Nephron (organoid): ENCODE measurements around the gene DCAF12.
A peak's percentile ranks its signal among the peaks of the same experiment; 100 is the strongest.

Experiments
- H3K27ac Mint-ChIP-seq, 3 experiments: 2 replicates each; pipeline ENCODE4 v1.8.0; 2020; ENCODE audit warnings: mixed read lengths in 3 of 3, mild to moderate bottlenecking in 2 of 3, moderate library complexity in 1 of 3
- H3K27me3 Mint-ChIP-seq: 2 replicates; pipeline ENCODE4 v1.8.0; 2021; ENCODE audit warnings: low read depth, mild to moderate bottlenecking, moderate library complexity, mixed read lengths
- H3K36me3 Mint-ChIP-seq: 2 replicates; pipeline ENCODE4 v1.8.0; 2020; ENCODE audit warnings: low read depth, mixed read lengths
- H3K4me1 Mint-ChIP-seq: 2 replicates; pipeline ENCODE4 v1.8.0; 2020; ENCODE audit warnings: mixed read lengths
- H3K4me3 Mint-ChIP-seq, 3 experiments: 2 replicates each; pipeline ENCODE4 v1.8.0; 2020; ENCODE audit warnings: mild to moderate bottlenecking in 3 of 3, mixed read lengths in 3 of 3, moderate library complexity in 2 of 3
- H3K9me3 Mint-ChIP-seq: 2 replicates; pipeline ENCODE4 v1.8.0; 2020; ENCODE audit warnings: mixed read lengths
- CTCF ChIP-seq, 3 experiments: fragments of 200-600 bp; sonication (generic); IDR thresholded peaks; one replicate each; pipeline ENCODE4 v1.5.0; 2021; ENCODE audit warnings: antibody characterized with exemption in 3 of 3; ENCODE audit not compliant: unreplicated experiment in 3 of 3

DCAF12 gene

GRCh38 chr9:34134521-34134920 is 8.0 kb upstream of the DCAF12 start:
- Mint-ChIP-seq H3K4me3 (no peak overlapping the region), H3K27ac (no peak overlapping the region)
- TF ChIP-seq CTCF (IDR thresholded peaks at IDR 0.05; ENCODE audit: unreplicated experiment in 3 of 3), result no peak

GRCh38 chr9:34133436-34133949 is 7.0 kb upstream of the DCAF12 start:
- no peaks in the 10 kb centered on the region for H3K9me3 Mint-ChIP-seq
- no peak for TF ChIP-seq CTCF (IDR thresholded peaks at IDR 0.05; ENCODE audit: unreplicated experiment in 3 of 3)
- H3K27me3 Mint-ChIP-seq, result no peaks in the 10 kb centered on the region
- no peaks in the 10 kb centered on the region for H3K36me3 Mint-ChIP-seq
- no peak overlapping the region for H3K4me3 Mint-ChIP-seq
- no peaks in the 10 kb centered on the region for H3K4me1 Mint-ChIP-seq
- no peak overlapping the region for H3K27ac Mint-ChIP-seq

More at GRCh38 chr9:34134521-34134920, 8.0 kb upstream of the DCAF12 start:
- peaks cover 3% of the 10 kb centered on the region for H3K9me3 Mint-ChIP-seq
- H3K27me3 Mint-ChIP-seq, result no peaks in the 10 kb centered on the region
- no peaks in the 10 kb centered on the region for H3K36me3 Mint-ChIP-seq
- H3K4me1 Mint-ChIP-seq, result no peaks in the 10 kb centered on the region

- H3K36me3 Mint-ChIP-seq, result no peaks in the 10 kb centered on the region
- H3K27me3 Mint-ChIP-seq, result no peaks in the 10 kb centered on the region
- H3K4me1 Mint-ChIP-seq, result peaks cover 5% of the 10 kb centered on the region
- H3K9me3 Mint-ChIP-seq, result no peaks in the 10 kb centered on the region
- no peak overlapping the region for H3K27ac Mint-ChIP-seq
- TF ChIP-seq CTCF (IDR thresholded peaks at IDR 0.05; ENCODE audit: unreplicated experiment in 3 of 3), result no peak
- peak overlapping the region in 1 of 3 experiments; percentile 45 for H3K4me3 Mint-ChIP-seq
Observed at GRCh38 chr9:34131571-34131970, 5.1 kb upstream of the DCAF12 start.

GRCh38 chr9:34127035-34127948 is 794 bp upstream of the DCAF12 start:
- no peak for TF ChIP-seq CTCF (IDR thresholded peaks at IDR 0.05; ENCODE audit: unreplicated experiment in 3 of 3)
- Mint-ChIP-seq H3K4me3 (peak overlapping the region; percentile 94 to 97 (median 96)), H3K4me1 (peaks cover 38% of the 10 kb centered on the region), H3K9me3 (no peaks in the 10 kb centered on the region), H3K27me3 (peaks cover 3% of the 10 kb centered on the region), H3K27ac (peak overlapping the region; percentile 94 to 99 (median 97)), H3K36me3 (peaks cover 21% of the 10 kb centered on the region)

- Mint-ChIP-seq H3K9me3 (no peaks in the 10 kb centered on the region), H3K27me3 (peaks cover 3% of the 10 kb centered on the region), H3K27ac (peak overlapping the region; percentile 94 to 99 (median 97)), H3K36me3 (peaks cover 35% of the 10 kb centered on the region), H3K4me1 (peaks cover 38% of the 10 kb centered on the region), H3K4me3 (peak overlapping the region; percentile 94 to 97 (median 96))
- no peak for TF ChIP-seq CTCF (IDR thresholded peaks at IDR 0.05; ENCODE audit: unreplicated experiment in 3 of 3)
Observed at GRCh38 chr9:34125681-34126206, 754 bp downstream of the DCAF12 start.
